MM.1S (cell line): Measurements from ENCODE around the gene PLEKHH1.

Experiments used
- DNase-seq: peaks from one replicate; pipeline ENCODE4 v3.0.0-alpha.2; 2015
- H2AFZ ChIP-seq: fragments of 300-600 bp; sonication (generic); 2 replicates; pipeline ENCODE4 v1.6.0; 2016; ENCODE audit warnings: antibody characterized with exemption, low read length
- H3F3A ChIP-seq: fragments of 300-600 bp; sonication (generic); 2 replicates; pipeline ENCODE4 v1.6.1; 2016; ENCODE audit warnings: mild to moderate bottlenecking, antibody characterized with exemption, low read length, moderate library complexity, mixed read lengths; ENCODE audit not compliant: insufficient read depth
- H3K27ac ChIP-seq: fragments of 300-600 bp; sonication (generic); 2 replicates; pipeline ENCODE4 v1.5.1; 2016; ENCODE audit warnings: mild to moderate bottlenecking, low read length
- H3K27me3 ChIP-seq: fragments of 300-600 bp; sonication (generic); replicated peaks from 2 replicates; pipeline ENCODE4 v1.6.0; 2016; ENCODE audit warnings: low read length; ENCODE audit not compliant: insufficient read depth
- H3K36me3 ChIP-seq: fragments of 300-600 bp; sonication (generic); replicated peaks from 2 replicates; pipeline ENCODE4 v1.6.1; 2016; ENCODE audit warnings: mild to moderate bottlenecking, low read length, mixed read lengths; ENCODE audit not compliant: insufficient read depth
- H3K4me1 ChIP-seq: fragments of 300-600 bp; sonication (generic); 2 replicates; pipeline ENCODE4 v1.6.1; 2016; ENCODE audit warnings: low read length, mixed read lengths
- H3K4me2 ChIP-seq: fragments of 300-600 bp; sonication (generic); 2 replicates; pipeline ENCODE4 v1.6.0; 2016; ENCODE audit warnings: low read depth, low read length
- H3K4me3 ChIP-seq: fragments of 300-600 bp; sonication (generic); 2 replicates; pipeline ENCODE4 v1.5.1; 2016; ENCODE audit warnings: low read length, mixed read lengths
- H3K79me2 ChIP-seq: fragments of 300-600 bp; sonication (generic); 2 replicates; pipeline ENCODE4 v1.6.1; 2016; ENCODE audit warnings: mixed run types, low read length, mixed read lengths
- H3K9ac ChIP-seq: fragments of 300-600 bp; sonication (generic); 2 replicates; pipeline ENCODE4 v1.6.1; 2016; ENCODE audit warnings: low read length, mixed read lengths
- H3K9me2 ChIP-seq: fragments of 300-600 bp; sonication (generic); replicated peaks from 2 replicates; pipeline ENCODE4 v1.6.1; 2016; ENCODE audit warnings: mild to moderate bottlenecking, low read length, mixed read lengths; ENCODE audit not compliant: insufficient read depth
- H3K9me3 ChIP-seq: fragments of 300-600 bp; sonication (generic); replicated peaks from 2 replicates; pipeline ENCODE4 v1.6.1; 2016; ENCODE audit warnings: mild to moderate bottlenecking, low read length, mixed read lengths; ENCODE audit not compliant: insufficient read depth
- H4K20me1 ChIP-seq: fragments of 300-600 bp; sonication (generic); 2 replicates; pipeline ENCODE4 v1.6.1; 2016; ENCODE audit warnings: mild to moderate bottlenecking, low read length, moderate library complexity, mixed read lengths; ENCODE audit not compliant: insufficient read depth
- CTCF ChIP-seq: fragments of 300-600 bp; sonication (generic); IDR thresholded peaks from 2 replicates; pipeline ENCODE4 v1.5.1; 2016; ENCODE audit warnings: antibody characterized with exemption, low read length, mixed read lengths
- EZH2 ChIP-seq: fragments of 300-600 bp; sonication (generic); optimal IDR thresholded peaks from 2 replicates; pipeline ENCODE3; 2017; ENCODE audit warnings: low read depth, mild to moderate bottlenecking, antibody characterized with exemption, low read length, mixed read lengths
- EZH2phosphoT487 ChIP-seq: fragments of 300-600 bp; sonication (generic); IDR thresholded peaks from 2 replicates; pipeline ENCODE4 v1.6.1; 2018; ENCODE audit warnings: antibody characterized with exemption, low read length

PLEKHH1 gene

GRCh38 chr14:67502867-67503266 is 30.2 kb upstream of the PLEKHH1 start:
- H3K4me1 ChIP-seq, result no peaks in the 10 kb centered on the region

GRCh38 chr14:67503331-67503730 is 29.8 kb upstream of the PLEKHH1 start:
- Histone ChIP-seq H3K4me3 (no peak overlapping the region), H3K36me3 (no peaks in the 10 kb centered on the region), H3K79me2 (no peaks in the 10 kb centered on the region), H3K27ac (no peak overlapping the region), H4K20me1 (no peaks in the 10 kb centered on the region), H3K9ac (no peak overlapping the region), H3K9me2 (no peaks in the 10 kb centered on the region), H3K4me1 (no peaks in the 10 kb centered on the region), H3F3A (no peaks in the 10 kb centered on the region), H3K27me3 (no peaks in the 10 kb centered on the region), H2AFZ (no peak overlapping the region), H3K9me3 (no peaks in the 10 kb centered on the region), H3K4me2 (no peak overlapping the region)
- DNase-seq, result no peak
- TF ChIP-seq EZH2phosphoT487, result no peak
- TF ChIP-seq EZH2, result no peak
- no peak for TF ChIP-seq CTCF

More at GRCh38 chr14:67502867-67503266, 30.2 kb upstream of the PLEKHH1 start:
- Histone ChIP-seq H3K9me3 (no peaks in the 10 kb centered on the region), H3F3A (no peaks in the 10 kb centered on the region), H3K4me2 (no peak overlapping the region), H3K9ac (no peak overlapping the region), H3K36me3 (no peaks in the 10 kb centered on the region), H3K27me3 (no peaks in the 10 kb centered on the region), H4K20me1 (no peaks in the 10 kb centered on the region), H2AFZ (no peak overlapping the region), H3K4me3 (no peak overlapping the region), H3K79me2 (no peaks in the 10 kb centered on the region), H3K27ac (no peak overlapping the region), H3K9me2 (no peaks in the 10 kb centered on the region)
- no peak for TF ChIP-seq CTCF
- TF ChIP-seq EZH2phosphoT487, result no peak
- no peak for TF ChIP-seq EZH2
- no peak for DNase-seq

GRCh38 chr14:67505254-67505653 is 27.8 kb upstream of the PLEKHH1 start:
- H3K27me3 ChIP-seq, result no peaks in the 10 kb centered on the region
- H3K9ac ChIP-seq, result no peak overlapping the region
- no peak overlapping the region for H3K27ac ChIP-seq
- H3F3A ChIP-seq, result no peaks in the 10 kb centered on the region
- TF ChIP-seq EZH2 (no peak), CTCF (no peak), EZH2phosphoT487 (no peak)
- no peaks in the 10 kb centered on the region for H4K20me1 ChIP-seq
- no peaks in the 10 kb centered on the region for H3K4me1 ChIP-seq
- H3K4me3 ChIP-seq, result no peak overlapping the region
- no peaks in the 10 kb centered on the region for H3K36me3 ChIP-seq
- DNase-seq, result no peak
- H3K9me3 ChIP-seq, result no peaks in the 10 kb centered on the region
- no peaks in the 10 kb centered on the region for H3K9me2 ChIP-seq
- no peaks in the 10 kb centered on the region for H3K79me2 ChIP-seq
- H2AFZ ChIP-seq, result no peak overlapping the region
- no peak overlapping the region for H3K4me2 ChIP-seq
